HepG2 (cell line): ENCODE data around the gene CADPS2. TPM values are rescaled to one million over a fixed set of nuclear protein-coding genes. Genes with fewer than 3 reads are reported as not detected.
"Not testable (repeated sequence)": the region's sequence is repeated elsewhere in the genome, so short reads cannot be mapped to it uniquely, and the experiment has no call there.

Experiments
- ATAC-seq: fragments of 200-7000 bp; cut with Tn5 transposase; 3 replicates; pipeline ENCODE4 v1.9.1; 2020; ENCODE audit warnings: mild to moderate bottlenecking, moderate library complexity
- BruUV-seq: library from RNA; stranded (reverse); fragments of 400-500 nt; replicated peaks from 2 replicates; lab custom pipeline; 2021; lab: Mats Ljungman, UMichigan
- CTCF ChIA-PET: fragments of 300-600 bp; formaldehyde crosslinking; extraction: SDS; loops from one replicate; lab custom pipeline; 2021; ENCODE audit warnings: low total read pairs, inconsistent platforms, low intra/inter-chr PET ratio; lab: Yijun Ruan, JAX
- POLR2A ChIA-PET: fragments of 350-600 bp; sonication (Branson Sonifier 250); formaldehyde crosslinking; loops from one replicate; lab custom pipeline; 2020; ENCODE audit warnings: antibody characterized with exemption, inconsistent platforms; lab: Yijun Ruan, JAX
- DNase-seq: peaks from one replicate; pipeline ENCODE4 v3.0.0-alpha.2; 2015; ENCODE audit warnings: low spot score
- FAIRE-seq: peaks from 3 replicates; lab custom pipeline; 2011; peaks lifted over from hg19 to GRCh38; lab: Jason Lieb, UNC
- H2AFZ ChIP-seq: one replicate; pipeline ENCODE4 v1.6.1; 2011; ENCODE audit warnings: low read length, inconsistent platforms
- H3K27ac ChIP-seq: fragments of 300-600 bp; 3 replicates; pipeline ENCODE4 v1.8.0; 2011; ENCODE audit warnings: mixed run types, mild to moderate bottlenecking, mixed read lengths, low read length, inconsistent platforms; ENCODE audit not compliant: insufficient read depth; ENCODE audit errors: extremely low read length
- H3K27me3 ChIP-seq, 2 experiments: fragments of 200-600 bp in 1 of 2; 2 replicates in 1 of 2; 3 replicates in 1 of 2; pipeline versions ENCODE4 v1.6.0 to v1.8.0; 2011; ENCODE audit warnings: low read length in 2 of 2, mild to moderate bottlenecking in 2 of 2, moderate library complexity in 2 of 2, inconsistent platforms in 1 of 2; ENCODE audit not compliant: insufficient read depth in 2 of 2, control insufficient read depth in 1 of 2
- H3K36me3 ChIP-seq, 2 experiments: fragments of 200-600 bp in 1 of 2; replicated peaks in 1 of 2; 2 replicates in 1 of 2; 3 replicates in 1 of 2; pipeline versions ENCODE4 v1.5.1 to v1.8.0; 2011; ENCODE audit warnings: low read length in 2 of 2, inconsistent platforms in 1 of 2; ENCODE audit not compliant: insufficient read depth in 2 of 2, control insufficient read depth in 1 of 2
- H3K4me1 ChIP-seq: 2 replicates; pipeline ENCODE4 v1.5.1; 2012; ENCODE audit warnings: low read length, inconsistent platforms; ENCODE audit not compliant: insufficient read depth
- H3K4me2 ChIP-seq: 2 replicates; pipeline ENCODE4 v1.6.0; 2011; ENCODE audit warnings: low read depth, low read length, inconsistent platforms
- H3K4me3 ChIP-seq, 3 experiments: fragments of 200-600 bp in 1 of 3; sonication (generic), shearing (Covaris generic) in 1 of 3; replicated peaks in 1 of 3; 2 replicates each; pipeline ENCODE4 v1.5.1; 2011 to 2016; ENCODE audit warnings: low read length in 3 of 3, inconsistent platforms in 2 of 3, low read depth in 2 of 3, mild to moderate bottlenecking in 2 of 3, control low read depth in 1 of 3, mixed read lengths in 1 of 3; ENCODE audit not compliant: insufficient read depth in 1 of 3
- H3K79me2 ChIP-seq: one replicate; pipeline ENCODE4 v1.6.1; 2011; ENCODE audit warnings: low read length, inconsistent platforms; ENCODE audit not compliant: insufficient read depth
- H3K9ac ChIP-seq: 2 replicates; pipeline ENCODE4 v1.6.0; 2011; ENCODE audit warnings: mild to moderate bottlenecking, low read depth, low read length, inconsistent platforms; ENCODE audit not compliant: insufficient read depth
- H3K9me3 ChIP-seq: 2 replicates; pipeline ENCODE4 v1.5.1; 2012; ENCODE audit warnings: mild to moderate bottlenecking, low read length
- H4K20me1 ChIP-seq: 2 replicates; pipeline ENCODE4 v1.6.0; 2011; ENCODE audit warnings: inconsistent platforms, mild to moderate bottlenecking, low read length, moderate library complexity; ENCODE audit not compliant: insufficient read depth
- FOXK1 ChIP-seq: sonication (generic); formaldehyde crosslinking; IDR thresholded peaks from 2 replicates; pipeline ENCODE4 v1.4.0; 2020; ENCODE audit warnings: low read depth, missing genetic modification reagents, borderline replicate concordance
- GATAD2A ChIP-seq: IDR thresholded peaks from 2 replicates; pipeline ENCODE4 v1.6.1; 2016
- HOXA3 ChIP-seq: sonication (generic); formaldehyde crosslinking; IDR thresholded peaks from 2 replicates; pipeline ENCODE4 v1.5.0; 2020; ENCODE audit warnings: missing genetic modification reagents
- SOX6 ChIP-seq, 2 experiments: fragments of 450-650 bp in 1 of 2; sonication (generic) in 1 of 2; formaldehyde crosslinking in 1 of 2; IDR thresholded peaks; 2 replicates each; pipeline versions ENCODE4 v1.4.0 to v1.6.1; 2017 to 2020; ENCODE audit warnings: antibody characterized with exemption in 1 of 2, mild to moderate bottlenecking in 1 of 2, missing genetic modification reagents in 1 of 2
- ZMYM4 ChIP-seq: sonication (generic); formaldehyde crosslinking; IDR thresholded peaks from 2 replicates; pipeline ENCODE4 v1.8.1; 2023; ENCODE audit warnings: mild to moderate bottlenecking, missing genetic modification reagents
- ZSCAN5A ChIP-seq: sonication (generic); formaldehyde crosslinking; IDR thresholded peaks from 2 replicates; pipeline ENCODE4 v1.8.0; 2022; ENCODE audit warnings: mild to moderate bottlenecking, missing genetic modification reagents, borderline replicate concordance
- WGBS: methylation state at CpG from one replicate; pipeline ENCODE4 v1.1.6; 2017; ENCODE audit warnings: low lambda C conversion rate; 5-methylcytosine and 5-hydroxymethylcytosine counted together
- in situ Hi-C: cut with HindIII; loops from 2 replicates; pipeline ENCODE4 v1.10.0; 2017; ENCODE audit warnings: low pct_unique_long_range_greater_than_20kb; ENCODE audit not compliant: extremely low pct_ligation_motif_present
- intact Hi-C: fragments of 100-400 bp; cut with micrococcal nuclease; formaldehyde crosslinking; loops from one replicate; pipeline ENCODE4 v1.10.0; 2022; ENCODE audit not compliant: unreplicated experiment
- polyA plus RNA-seq, 8 experiments: library from polyadenylated mRNA; depleted of rRNA in 3 of 8; stranded (reverse) in 7 of 8; unstranded in 1 of 8; fragments of >200 nt; fragmentation: Illumina TruSeq in 4 of 8; extraction: Trizol in 4 of 8; gene quantifications; 2 replicates each; pipeline versions ENCODE4 v1.2.1 to v1.2.3, GENCODE V29; 2011 to 2016; ENCODE audit warnings: low read depth in 4 of 8, missing spikeins in 1 of 8, mixed read lengths in 1 of 8; ENCODE audit not compliant: insufficient read depth in 1 of 8
- total RNA-seq, 5 experiments: library from RNA; depleted of rRNA; stranded (reverse); fragments of >200 nt; fragmentation: Illumina TruSeq; extraction: Trizol; gene quantifications; 2 replicates each; pipeline ENCODE4 v1.2.3, GENCODE V29; 2016; ENCODE audit warnings: low read depth in 1 of 5
- TF ChIP-seq, protein P1 (sequence below): sonication (generic); formaldehyde crosslinking; IDR thresholded peaks from one replicate; pipeline ENCODE4 v1.5.1; 2020; ENCODE audit warnings: mild to moderate bottlenecking, missing genetic modification reagents; ENCODE audit errors: not compliant biosample characterization
- TF ChIP-seq, protein P2 (sequence below): IDR thresholded peaks from 2 replicates; pipeline ENCODE4 v1.4.0; 2020; ENCODE audit warnings: mild to moderate bottlenecking, missing genetic modification reagents

Gene CADPS2
- total and polyA plus RNA-seq, 2 of the 13 experiments (the other 11 are each of a cell fraction or from before 2014, with no cell fraction given): 17.6 to 43.8 TPM

DNA sequence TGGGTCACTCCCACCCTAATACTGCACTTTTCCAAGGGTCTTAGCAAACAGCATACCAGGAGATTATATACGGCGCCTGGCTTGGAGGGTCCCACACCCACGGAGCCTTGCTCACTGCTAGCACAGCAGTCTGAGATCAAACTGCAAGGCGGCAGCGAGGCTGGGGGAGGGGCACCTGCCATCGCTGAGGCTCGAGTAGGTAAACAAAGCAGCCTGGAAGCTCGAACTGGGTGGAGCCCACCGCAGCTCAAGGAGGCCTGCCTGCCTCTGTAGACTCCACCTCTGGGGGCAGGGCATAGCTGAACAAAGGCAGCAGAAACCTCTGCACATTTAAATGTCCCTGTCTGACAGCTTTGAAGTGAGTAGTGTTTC lies 51.7 kb downstream of the CADPS2 start:
- ATAC-seq (peak; percentile 48; the same call in 1 of the 3 replicates), FAIRE-seq (peak; percentile 75), DNase-seq (peak; percentile 3)
- Histone ChIP-seq H3K4me1 (peaks cover 15% of the 10 kb centered on the region), H3K4me2 (peak overlapping the region; percentile 70), H3K27ac (peak overlapping the region; percentile 22), H3K4me3 (peak overlapping the region; percentile 29 to 52 (median 33); a peak in 5 of 6 replicates), H2AFZ (peak overlapping the region; percentile 46), H3K9ac (peak overlapping the region; percentile 49; the same call in 1 of the 2 replicates)
- no CpG with 5 or more reads among the region's 9 CpGs for WGBS
- H3K27me3 ChIP-seq; BruUV-seq; in situ Hi-C loops; H3K79me2 ChIP-seq; H3K36me3 ChIP-seq; H4K20me1 ChIP-seq; CTCF ChIA-PET; intact Hi-C loops; H3K9me3 ChIP-seq; TF ChIP-seq SOX6 (IDR thresholded peaks at IDR 0.05): not testable (repeated sequence)
- POLR2A ChIA-PET: interaction anchor here (0.9 to 2.4 kb wide), 3 partner anchors 15 to 217 kb away, joined by 3 to 9 read pairs (median 7); partner anchors contain the start of gene CADPS2
- peak; percentile 79; the same call in 1 of the 2 replicates for TF ChIP-seq ZMYM4 (CRISPR knock-in tag)
- TF ChIP-seq FOXK1 (CRISPR knock-in tag): 0 out of 2 replicates have a peak, but pooled peaks have one; percentile 24
- peak; percentile 37; the same call in 1 of the 2 replicates for TF ChIP-seq GATAD2A (CRISPR knock-in tag)
- peak; percentile 29; the same call in 1 of the 2 replicates for TF ChIP-seq HOXA3 (CRISPR knock-in tag)
- peak; percentile 61 for TF ChIP-seq SOX6 (CRISPR knock-in tag; IDR thresholded peaks at IDR 0.05)
- TF ChIP-seq ZSCAN5A (CRISPR knock-in tag): 0 out of 2 replicates have a peak, but pooled peaks have one; percentile 52
- TF ChIP-seq, protein P1, sequence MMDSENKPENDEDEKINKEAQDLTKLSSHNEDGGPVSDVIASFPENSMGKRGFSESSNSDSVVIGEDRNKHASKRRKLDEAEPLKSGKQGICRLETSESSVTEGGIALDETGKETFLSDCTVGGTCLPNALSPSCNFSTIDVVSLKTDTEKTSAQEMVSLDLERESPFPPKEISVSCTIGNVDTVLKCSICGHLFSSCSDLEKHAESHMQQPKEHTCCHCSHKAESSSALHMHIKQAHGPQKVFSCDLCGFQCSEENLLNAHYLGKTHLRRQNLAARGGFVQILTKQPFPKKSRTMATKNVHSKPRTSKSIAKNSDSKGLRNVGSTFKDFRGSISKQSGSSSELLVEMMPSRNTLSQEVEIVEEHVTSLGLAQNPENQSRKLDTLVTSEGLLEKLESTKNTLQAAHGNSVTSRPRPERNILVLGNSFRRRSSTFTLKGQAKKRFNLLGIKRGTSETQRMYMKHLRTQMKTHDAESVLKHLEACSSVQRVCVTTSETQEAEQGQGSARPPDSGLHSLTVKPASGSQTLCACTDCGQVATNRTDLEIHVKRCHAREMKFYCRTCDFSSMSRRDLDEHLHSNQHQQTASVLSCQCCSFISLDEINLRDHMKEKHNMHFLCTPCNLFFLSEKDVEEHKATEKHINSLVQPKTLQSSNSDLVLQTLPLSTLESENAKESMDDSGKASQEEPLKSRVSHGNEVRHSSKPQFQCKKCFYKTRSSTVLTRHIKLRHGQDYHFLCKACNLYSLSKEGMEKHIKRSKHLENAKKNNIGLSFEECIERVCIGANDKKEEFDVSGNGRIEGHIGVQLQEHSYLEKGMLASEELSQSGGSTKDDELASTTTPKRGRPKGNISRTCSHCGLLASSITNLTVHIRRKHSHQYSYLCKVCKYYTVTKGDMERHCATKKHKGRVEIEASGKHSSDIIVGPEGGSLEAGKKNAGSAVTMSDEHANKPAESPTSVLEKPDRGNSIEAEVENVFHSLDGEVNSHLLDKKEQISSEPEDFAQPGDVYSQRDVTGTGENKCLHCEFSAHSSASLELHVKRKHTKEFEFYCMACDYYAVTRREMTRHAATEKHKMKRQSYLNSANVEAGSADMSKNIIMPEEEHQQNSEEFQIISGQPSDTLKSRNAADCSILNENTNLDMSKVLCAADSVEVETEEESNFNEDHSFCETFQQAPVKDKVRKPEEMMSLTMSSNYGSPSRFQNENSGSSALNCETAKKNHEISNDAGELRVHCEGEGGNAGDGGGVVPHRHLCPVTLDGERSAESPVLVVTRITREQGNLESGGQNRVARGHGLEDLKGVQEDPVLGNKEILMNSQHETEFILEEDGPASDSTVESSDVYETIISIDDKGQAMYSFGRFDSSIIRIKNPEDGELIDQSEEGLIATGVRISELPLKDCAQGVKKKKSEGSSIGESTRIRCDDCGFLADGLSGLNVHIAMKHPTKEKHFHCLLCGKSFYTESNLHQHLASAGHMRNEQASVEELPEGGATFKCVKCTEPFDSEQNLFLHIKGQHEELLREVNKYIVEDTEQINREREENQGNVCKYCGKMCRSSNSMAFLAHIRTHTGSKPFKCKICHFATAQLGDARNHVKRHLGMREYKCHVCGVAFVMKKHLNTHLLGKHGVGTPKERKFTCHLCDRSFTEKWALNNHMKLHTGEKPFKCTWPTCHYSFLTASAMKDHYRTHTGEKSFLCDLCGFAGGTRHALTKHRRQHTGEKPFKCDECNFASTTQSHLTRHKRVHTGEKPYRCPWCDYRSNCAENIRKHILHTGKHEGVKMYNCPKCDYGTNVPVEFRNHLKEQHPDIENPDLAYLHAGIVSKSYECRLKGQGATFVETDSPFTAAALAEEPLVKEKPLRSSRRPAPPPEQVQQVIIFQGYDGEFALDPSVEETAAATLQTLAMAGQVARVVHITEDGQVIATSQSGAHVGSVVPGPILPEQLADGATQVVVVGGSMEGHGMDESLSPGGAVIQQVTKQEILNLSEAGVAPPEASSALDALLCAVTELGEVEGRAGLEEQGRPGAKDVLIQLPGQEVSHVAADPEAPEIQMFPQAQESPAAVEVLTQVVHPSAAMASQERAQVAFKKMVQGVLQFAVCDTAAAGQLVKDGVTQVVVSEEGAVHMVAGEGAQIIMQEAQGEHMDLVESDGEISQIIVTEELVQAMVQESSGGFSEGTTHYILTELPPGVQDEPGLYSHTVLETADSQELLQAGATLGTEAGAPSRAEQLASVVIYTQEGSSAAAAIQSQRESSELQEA (CRISPR knock-in tag): peak; percentile 47
- TF ChIP-seq, protein P2, sequence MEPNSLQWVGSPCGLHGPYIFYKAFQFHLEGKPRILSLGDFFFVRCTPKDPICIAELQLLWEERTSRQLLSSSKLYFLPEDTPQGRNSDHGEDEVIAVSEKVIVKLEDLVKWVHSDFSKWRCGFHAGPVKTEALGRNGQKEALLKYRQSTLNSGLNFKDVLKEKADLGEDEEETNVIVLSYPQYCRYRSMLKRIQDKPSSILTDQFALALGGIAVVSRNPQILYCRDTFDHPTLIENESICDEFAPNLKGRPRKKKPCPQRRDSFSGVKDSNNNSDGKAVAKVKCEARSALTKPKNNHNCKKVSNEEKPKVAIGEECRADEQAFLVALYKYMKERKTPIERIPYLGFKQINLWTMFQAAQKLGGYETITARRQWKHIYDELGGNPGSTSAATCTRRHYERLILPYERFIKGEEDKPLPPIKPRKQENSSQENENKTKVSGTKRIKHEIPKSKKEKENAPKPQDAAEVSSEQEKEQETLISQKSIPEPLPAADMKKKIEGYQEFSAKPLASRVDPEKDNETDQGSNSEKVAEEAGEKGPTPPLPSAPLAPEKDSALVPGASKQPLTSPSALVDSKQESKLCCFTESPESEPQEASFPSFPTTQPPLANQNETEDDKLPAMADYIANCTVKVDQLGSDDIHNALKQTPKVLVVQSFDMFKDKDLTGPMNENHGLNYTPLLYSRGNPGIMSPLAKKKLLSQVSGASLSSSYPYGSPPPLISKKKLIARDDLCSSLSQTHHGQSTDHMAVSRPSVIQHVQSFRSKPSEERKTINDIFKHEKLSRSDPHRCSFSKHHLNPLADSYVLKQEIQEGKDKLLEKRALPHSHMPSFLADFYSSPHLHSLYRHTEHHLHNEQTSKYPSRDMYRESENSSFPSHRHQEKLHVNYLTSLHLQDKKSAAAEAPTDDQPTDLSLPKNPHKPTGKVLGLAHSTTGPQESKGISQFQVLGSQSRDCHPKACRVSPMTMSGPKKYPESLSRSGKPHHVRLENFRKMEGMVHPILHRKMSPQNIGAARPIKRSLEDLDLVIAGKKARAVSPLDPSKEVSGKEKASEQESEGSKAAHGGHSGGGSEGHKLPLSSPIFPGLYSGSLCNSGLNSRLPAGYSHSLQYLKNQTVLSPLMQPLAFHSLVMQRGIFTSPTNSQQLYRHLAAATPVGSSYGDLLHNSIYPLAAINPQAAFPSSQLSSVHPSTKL (CRISPR knock-in tag): peak; percentile 70; the same call in 1 of the 2 replicates
